HG03565 (cell line): ENCODE data around the gene SSX2B.
"Not testable (repeated sequence)": the region's sequence is repeated elsewhere in the genome, so short reads cannot be mapped to it uniquely, and the experiment has no call there.

ENCODE experiments used
- ATAC-seq: cut with Tn5 transposase; IDR thresholded peaks from one replicate; pipeline ENCODE4 v1.9.1; 2021; ENCODE audit warnings: mild to moderate bottlenecking, moderate library complexity; ENCODE audit not compliant: unreplicated experiment

Gene SSX2B, protein sequence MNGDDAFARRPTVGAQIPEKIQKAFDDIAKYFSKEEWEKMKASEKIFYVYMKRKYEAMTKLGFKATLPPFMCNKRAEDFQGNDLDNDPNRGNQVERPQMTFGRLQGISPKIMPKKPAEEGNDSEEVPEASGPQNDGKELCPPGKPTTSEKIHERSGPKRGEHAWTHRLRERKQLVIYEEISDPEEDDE

GRCh38 chrX:52750952-52751351 lies at the start of gene SSX2B:
Gene SSX2B, plus strand, starts transcription at chrX:52751252. Its CDS starts 1,429 bp downstream, at chrX:52752681.
- not testable (repeated sequence) for ATAC-seq

DNA sequence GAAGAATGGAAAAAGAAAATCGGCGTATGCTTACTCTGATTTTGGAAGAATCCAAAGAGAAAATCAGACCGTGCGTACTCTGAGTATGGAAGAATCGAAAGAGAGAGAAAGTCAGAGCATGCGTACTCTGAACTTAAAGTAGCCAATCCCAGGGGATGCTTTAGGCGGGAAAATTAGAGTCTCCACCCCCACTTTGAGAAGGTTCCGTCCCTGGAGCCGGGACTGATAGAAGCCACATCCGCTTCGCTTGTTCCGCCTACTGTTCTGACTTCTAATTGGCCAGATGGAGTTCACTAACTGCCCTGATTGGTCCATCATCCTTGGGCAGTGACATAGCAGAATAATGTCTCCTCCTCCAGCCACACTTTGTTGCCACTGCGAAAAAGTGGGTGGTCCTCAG lies 44.0 kb upstream of the SSX2B start, which contains the start of gene SSX2:
Gene SSX2 (minus strand): TSS at position 101 of the 400 bp plus-strand sequence. CDS start 1,429 bp downstream, outside the sequence.
- ATAC-seq = not testable (repeated sequence)

GRCh38 chrX:52765983-52766382 lies 14.9 kb downstream of the SSX2B start:
- not testable (repeated sequence) for ATAC-seq

DNA sequence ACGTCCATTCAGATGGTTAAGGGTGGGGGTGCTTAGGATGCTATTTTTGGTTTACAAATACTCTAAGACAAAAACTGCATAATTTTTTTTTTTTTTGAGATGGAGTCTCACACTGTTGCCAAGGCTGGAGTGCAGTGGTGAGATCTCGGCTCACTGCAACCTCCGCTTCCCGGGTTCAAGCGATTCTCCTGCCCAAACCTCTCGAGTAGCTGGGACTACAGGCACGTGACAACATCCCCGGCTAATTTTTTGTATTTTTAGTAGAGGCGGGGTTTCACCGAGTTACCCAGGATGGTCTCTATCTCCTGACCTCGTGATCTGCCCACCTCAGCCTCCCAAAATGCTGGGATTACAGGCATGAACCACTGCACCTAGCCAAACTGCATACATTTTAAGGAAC lies 22.5 kb downstream of the SSX2B start:
- not testable (repeated sequence) for ATAC-seq

- not testable (repeated sequence) for ATAC-seq
These were observed 46.3 kb downstream of the SSX2B start, which contains the start of gene SPANXN5 for GRCh38 chrX:52797327-52797726. Gene SPANXN5, minus strand, starts transcription at chrX:52797427. Its CDS starts 79 bp downstream, at chrX:52797348.

DNA sequence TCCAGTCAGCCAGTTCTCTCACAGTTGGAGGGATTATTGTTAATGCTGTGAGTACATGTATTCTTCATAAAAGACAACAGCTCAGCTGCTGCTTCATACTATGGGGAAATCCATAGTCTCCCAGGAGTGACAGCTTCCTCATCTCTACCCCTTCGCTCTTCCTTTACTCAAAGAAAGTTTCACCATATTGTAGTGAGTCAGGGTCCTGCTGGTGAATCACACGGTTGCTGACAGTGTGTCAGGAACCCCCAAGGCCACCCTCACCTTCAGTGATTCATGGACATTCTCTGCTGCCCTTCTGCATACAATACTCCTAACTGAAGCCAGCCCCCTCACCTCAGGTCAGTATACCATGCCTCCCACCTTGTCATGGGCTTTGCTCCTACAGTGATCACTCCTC lies 53.8 kb downstream of the SSX2B start:
- ATAC-seq = not testable (repeated sequence)
